HUES64 (cell line): ENCODE data around the gene FAM193A.
A peak's percentile ranks its signal among the peaks of the same experiment; 100 is the strongest.
"Not testable (repeated sequence)": the region's sequence is repeated elsewhere in the genome, so short reads cannot be mapped to it uniquely, and the experiment has no call there.

Experiments used
- H3K27ac ChIP-seq: 2 replicates; pipeline ENCODE4 v1.7.0; 2013; ENCODE audit warnings: low read depth, low read length, inconsistent platforms
- H3K27me3 ChIP-seq: 2 replicates; pipeline ENCODE4 v1.6.1; 2013; ENCODE audit warnings: mild to moderate bottlenecking, low read length; ENCODE audit not compliant: insufficient read depth
- H3K36me3 ChIP-seq: 2 replicates; pipeline ENCODE4 v1.6.1; 2013; ENCODE audit warnings: mild to moderate bottlenecking, low read length; ENCODE audit not compliant: insufficient read depth
- H3K4me1 ChIP-seq: 2 replicates; pipeline ENCODE4 v1.6.1; 2013; ENCODE audit warnings: mild to moderate bottlenecking, low read length, moderate library complexity; ENCODE audit not compliant: insufficient read depth
- H3K4me3 ChIP-seq: 2 replicates; pipeline ENCODE4 v1.5.1; 2013; ENCODE audit warnings: mild to moderate bottlenecking, low read length, moderate library complexity
- H3K9ac ChIP-seq: 2 replicates; pipeline ENCODE4 v1.6.1; 2013; ENCODE audit warnings: mild to moderate bottlenecking, low read depth, low read length
- H3K9me3 ChIP-seq: 2 replicates; pipeline ENCODE4 v1.6.1; 2013; ENCODE audit warnings: low read depth, low read length; ENCODE audit not compliant: insufficient read depth
- WGBS: fragments of 150-250, 120-280 bp; methylation state at CpG from one replicate; pipeline ENCODE4 v1.1.7; 2013; ENCODE audit warnings: missing lambda C conversion rate; 5-methylcytosine and 5-hydroxymethylcytosine counted together

FAM193A gene

GRCh38 chr4:2767705-2768074, 231.2 kb downstream of the FAM193A start:
- H3K27ac ChIP-seq, result no peak overlapping the region
- no peaks in the 10 kb centered on the region for H3K4me1 ChIP-seq
- H3K36me3 ChIP-seq, result no peaks in the 10 kb centered on the region
- H3K9me3 ChIP-seq, result 0 out of 2 replicates have a peak, but pooled peaks cover 3% of the 10 kb centered on the region
- H3K4me3 ChIP-seq, result no peak overlapping the region
- no peak overlapping the region for H3K9ac ChIP-seq
- WGBS, result 75% methylated on average over 11 of the region's 11 CpGs
- H3K27me3 ChIP-seq, result no peaks in the 10 kb centered on the region

DNA sequence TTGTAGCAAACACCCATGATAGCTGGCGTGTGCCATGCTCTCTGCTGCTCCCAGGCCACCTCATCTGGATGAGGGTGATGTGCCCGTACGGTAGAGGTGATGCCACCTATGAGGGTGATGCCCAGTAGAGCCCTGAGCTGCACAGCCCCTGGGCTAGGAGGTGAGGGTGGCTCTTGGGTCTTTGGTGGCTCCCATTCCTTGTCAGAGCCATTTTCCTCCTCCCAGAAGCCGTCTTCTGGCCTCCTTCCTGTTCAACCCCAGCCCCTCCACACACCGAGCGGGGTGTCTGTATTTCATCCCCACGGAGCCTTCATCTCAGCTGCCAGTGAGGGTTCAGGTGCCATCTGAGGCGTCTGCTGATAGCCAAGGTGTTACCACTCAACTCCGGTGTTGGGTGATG, 231.7 kb downstream of the FAM193A start:
- Histone ChIP-seq H3K36me3 (no peaks in the 10 kb centered on the region), H3K9ac (no peak overlapping the region), H3K27me3 (no peaks in the 10 kb centered on the region), H3K4me3 (no peak overlapping the region), H3K4me1 (no peaks in the 10 kb centered on the region), H3K9me3 (0 out of 2 replicates have a peak, but pooled peaks cover 3% of the 10 kb centered on the region), H3K27ac (no peak overlapping the region)
- WGBS, result 89% methylated on average over 9 of the region's 9 CpGs

DNA sequence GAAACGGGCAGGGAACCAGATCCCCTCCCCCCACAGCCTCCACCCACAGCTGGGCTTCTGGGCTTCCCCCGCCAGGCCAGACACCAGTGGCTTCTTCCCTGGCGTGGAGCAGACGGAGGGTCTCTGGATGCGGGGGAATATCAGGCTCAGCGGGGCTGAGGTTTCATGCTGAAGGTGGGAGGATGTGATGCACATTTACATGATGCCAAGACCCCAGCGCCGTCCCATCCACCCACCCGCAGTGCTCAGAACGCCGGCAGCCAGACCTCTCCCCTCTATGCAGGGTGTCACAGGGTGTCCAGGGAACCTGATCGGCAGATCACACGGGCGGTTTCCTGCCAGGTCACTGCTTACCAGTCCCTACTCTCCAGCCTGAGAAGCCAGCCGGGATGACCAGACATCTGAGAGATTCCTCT, 232.5 kb downstream of the FAM193A start:
- no peak overlapping the region for H3K9ac ChIP-seq
- H3K4me1 ChIP-seq, result no peaks in the 10 kb centered on the region
- no peaks in the 10 kb centered on the region for H3K27me3 ChIP-seq
- whole genome bisulfite sequencing, result 60% methylated on average over 15 of the region's 15 CpGs
- H3K9me3 ChIP-seq, result 0 out of 2 replicates have a peak, but pooled peaks cover 3% of the 10 kb centered on the region
- no peaks in the 10 kb centered on the region for H3K36me3 ChIP-seq
- H3K4me3 ChIP-seq, result no peak overlapping the region
- H3K27ac ChIP-seq, result no peak overlapping the region

DNA sequence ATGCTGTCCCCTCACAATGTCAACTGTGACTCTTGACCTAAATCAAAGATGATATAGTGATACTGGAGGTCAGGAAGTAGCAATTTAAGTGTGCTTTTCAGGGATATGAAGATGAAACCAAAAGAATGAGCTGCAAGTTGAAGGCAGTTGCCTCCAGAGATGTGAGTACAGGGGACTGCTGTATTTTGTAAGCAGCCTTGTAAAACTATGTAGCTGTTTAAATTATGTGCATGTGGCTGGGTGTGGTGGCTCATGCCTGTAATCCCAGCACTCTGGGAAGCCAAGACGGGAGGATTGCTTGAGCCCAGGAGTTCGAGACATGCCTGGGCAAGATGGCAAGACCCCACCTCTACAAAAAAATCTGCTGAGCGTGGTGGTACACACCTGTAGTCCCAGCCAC, 234.8 kb downstream of the FAM193A start:
- no peak overlapping the region for H3K27ac ChIP-seq

DNA sequence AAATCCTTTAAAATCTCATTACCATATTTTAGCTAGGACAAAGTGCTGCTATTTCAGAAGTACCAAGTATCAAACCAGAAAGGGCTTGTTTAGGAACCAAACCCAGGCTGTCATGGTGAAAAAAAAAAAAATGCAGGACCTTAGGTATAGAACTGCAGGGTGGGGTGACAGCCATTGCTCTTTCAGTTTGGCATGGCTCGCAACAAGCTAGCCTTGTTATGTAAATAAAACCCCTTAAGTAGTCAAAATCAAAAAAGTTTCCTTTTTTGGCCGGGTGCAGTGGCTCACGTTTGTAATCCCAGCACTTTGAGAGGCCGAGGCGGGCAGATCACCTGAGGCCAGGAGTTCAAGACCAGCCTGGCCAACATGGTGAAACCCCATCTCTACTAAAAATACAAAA, 244.2 kb downstream of the FAM193A start:
- peak overlapping the region; percentile 30; the same call in 1 of the 2 replicates for H3K27ac ChIP-seq
- H3K9me3 ChIP-seq, H3K27me3 ChIP-seq, H3K36me3 ChIP-seq, H3K9ac ChIP-seq, H3K4me3 ChIP-seq: not testable (repeated sequence)
- 63% methylated on average over 5 of the region's 5 CpGs for WGBS
- H3K4me1 ChIP-seq, result peaks cover 16% of the 10 kb centered on the region

More for the DNA sequence above, 234.8 kb downstream of the FAM193A start:
- H3K4me3 ChIP-seq, result no peak overlapping the region
- 90% methylated on average over 3 of the region's 3 CpGs for WGBS
- no peaks in the 10 kb centered on the region for H3K36me3 ChIP-seq
- no peak overlapping the region for H3K9ac ChIP-seq
- H3K4me1 ChIP-seq, result no peaks in the 10 kb centered on the region
- H3K27me3 ChIP-seq, result no peaks in the 10 kb centered on the region
- 0 out of 2 replicates have a peak, but pooled peaks cover 3% of the 10 kb centered on the region for H3K9me3 ChIP-seq

DNA sequence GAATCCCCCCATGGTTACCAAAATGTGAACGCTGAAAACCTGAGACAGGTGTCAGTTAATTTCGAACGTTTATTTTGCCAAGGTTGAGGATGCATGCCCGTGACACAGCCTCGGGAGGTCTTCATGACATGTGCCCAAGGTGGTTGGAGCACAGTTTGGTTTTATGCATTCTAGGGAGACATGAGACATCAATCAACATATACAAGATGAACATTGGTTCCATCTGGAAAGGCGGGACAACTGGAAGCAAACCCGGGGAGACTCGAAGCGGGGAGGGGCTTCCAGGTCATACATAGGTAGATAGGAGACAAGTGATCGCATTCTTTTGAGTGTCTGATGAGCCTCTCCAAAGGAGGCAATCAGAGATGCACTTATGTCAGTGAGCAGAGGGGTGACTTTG, 245.5 kb downstream of the FAM193A start:
- WGBS, result 92% methylated on average over 10 of the region's 10 CpGs
- no peaks in the 10 kb centered on the region for H3K27me3 ChIP-seq
- H3K27ac ChIP-seq, result no peak overlapping the region

More for the DNA sequence above, 245.5 kb downstream of the FAM193A start:
- Histone ChIP-seq H3K9ac (no peak overlapping the region), H3K36me3 (no peaks in the 10 kb centered on the region), H3K9me3 (no peaks in the 10 kb centered on the region), H3K4me1 (peaks cover 16% of the 10 kb centered on the region), H3K4me3 (no peak overlapping the region)
